NT2/D1 (cell line): ENCODE data around the gene IBTK.

Experiments used
- SUZ12 ChIP-seq: IDR thresholded peaks from 2 replicates; pipeline ENCODE4 v1.6.1; 2011; ENCODE audit not compliant: insufficient read length, insufficient read depth; ENCODE audit errors: extremely low read depth
- YY1 ChIP-seq: IDR thresholded peaks from 2 replicates; pipeline ENCODE4 v1.6.1; 2011; ENCODE audit not compliant: insufficient read length, insufficient read depth
- ZNF274 ChIP-seq: IDR thresholded peaks from 2 replicates; pipeline ENCODE4 v1.6.1; 2011; ENCODE audit warnings: mild to moderate bottlenecking, low read depth, low read length

DNA sequence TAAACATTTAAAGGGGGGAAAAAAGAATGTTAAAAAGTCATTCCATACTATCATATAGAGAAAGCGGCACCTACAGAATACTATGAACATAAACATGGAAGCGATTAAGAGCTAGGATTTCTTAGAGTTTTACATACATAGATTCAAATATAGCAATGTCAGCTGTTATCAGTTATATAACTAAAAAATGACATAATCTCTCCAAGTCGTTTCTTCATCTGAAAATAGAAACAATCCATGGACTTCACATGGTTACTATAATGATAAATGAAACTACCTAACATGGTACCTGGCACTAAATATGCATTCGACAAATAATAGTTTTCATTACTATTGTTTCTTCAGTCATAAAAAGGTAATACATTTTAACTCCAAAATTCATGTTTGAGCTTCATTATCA, 3.7 kb downstream of the IBTK start:
- TF ChIP-seq ZNF274 (no peak), YY1 (no peak), SUZ12 (no peak)
